Activated effector memory CD4-positive, alpha-beta T cell treated with anti-CD3 and anti-CD28 coated beads, Interleukin-2, amount 50 U/mL, for 16 hours (primary cell): ENCODE measurements around the gene ZFC3H1.

Source experiments
- DNase-seq: peaks from one replicate; pipeline ENCODE4 v3.0.0-alpha.2; 2020

The ZFC3H1 gene

GRCh38 chr12:71627438-71628002 is 36.1 kb downstream of the ZFC3H1 start:
- no peak for DNase-seq

DNA sequence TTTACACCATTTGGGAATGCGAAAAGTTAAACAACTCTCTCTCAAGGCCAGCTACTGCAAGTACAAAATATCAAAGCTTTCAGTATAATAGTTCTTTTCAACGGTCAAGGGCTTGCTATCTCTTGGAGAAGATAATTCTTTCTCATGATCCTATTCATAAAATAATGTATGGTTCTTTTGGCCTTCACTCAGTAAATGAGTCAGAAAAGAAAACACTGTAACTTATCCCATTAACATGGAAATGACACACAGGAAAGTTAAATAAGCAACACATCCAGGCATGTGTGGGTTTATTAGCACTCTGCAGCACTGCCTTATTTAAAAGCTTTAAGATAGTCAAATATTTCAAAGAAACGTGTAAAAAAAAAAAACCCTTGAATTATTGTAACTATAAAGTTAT is 36.9 kb downstream of the ZFC3H1 start:
- DNase-seq: no peak

- DNase-seq: no peak
Observed at GRCh38 chr12:71626098-71626497, 37.5 kb downstream of the ZFC3H1 start.

DNA sequence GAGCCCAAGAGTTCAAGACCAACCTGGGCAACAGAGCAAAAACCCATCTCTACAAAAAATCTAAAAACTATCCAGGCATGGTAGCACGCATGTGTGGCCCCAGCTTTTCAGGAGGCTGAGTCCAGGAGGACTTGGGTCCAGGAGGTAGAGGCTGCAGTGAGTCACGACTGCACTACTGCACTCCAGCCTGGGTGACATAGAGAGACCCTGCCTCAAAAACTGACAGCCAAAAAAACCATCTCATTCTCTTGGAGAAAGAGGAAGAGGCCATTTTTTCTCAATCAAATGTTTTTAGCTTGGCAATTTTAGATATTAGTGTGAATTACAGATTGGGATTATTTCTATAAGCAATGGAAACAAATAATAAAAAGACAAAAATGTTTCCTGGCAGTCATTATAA is 38.2 kb downstream of the ZFC3H1 start:
- DNase-seq: no peak

DNA sequence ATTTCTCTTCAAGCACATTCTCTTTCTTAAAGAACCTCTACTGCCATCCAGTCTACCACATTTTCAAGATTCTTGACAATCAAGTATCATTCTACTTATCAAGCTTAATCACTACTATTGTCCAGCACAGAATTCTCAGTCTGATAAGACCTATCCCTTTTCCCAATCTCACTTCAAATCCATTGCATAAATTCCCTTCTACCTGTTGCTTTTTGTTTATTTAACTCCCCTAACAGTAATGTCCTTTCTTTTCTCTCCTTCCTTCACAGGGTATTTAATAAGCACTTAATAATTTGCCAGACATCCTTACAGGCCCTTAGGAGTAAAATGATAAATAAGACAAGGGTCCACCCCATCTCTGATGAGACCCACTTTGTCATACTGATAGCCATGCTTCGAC is 41.7 kb downstream of the ZFC3H1 start:
- DNase-seq: no peak

DNA sequence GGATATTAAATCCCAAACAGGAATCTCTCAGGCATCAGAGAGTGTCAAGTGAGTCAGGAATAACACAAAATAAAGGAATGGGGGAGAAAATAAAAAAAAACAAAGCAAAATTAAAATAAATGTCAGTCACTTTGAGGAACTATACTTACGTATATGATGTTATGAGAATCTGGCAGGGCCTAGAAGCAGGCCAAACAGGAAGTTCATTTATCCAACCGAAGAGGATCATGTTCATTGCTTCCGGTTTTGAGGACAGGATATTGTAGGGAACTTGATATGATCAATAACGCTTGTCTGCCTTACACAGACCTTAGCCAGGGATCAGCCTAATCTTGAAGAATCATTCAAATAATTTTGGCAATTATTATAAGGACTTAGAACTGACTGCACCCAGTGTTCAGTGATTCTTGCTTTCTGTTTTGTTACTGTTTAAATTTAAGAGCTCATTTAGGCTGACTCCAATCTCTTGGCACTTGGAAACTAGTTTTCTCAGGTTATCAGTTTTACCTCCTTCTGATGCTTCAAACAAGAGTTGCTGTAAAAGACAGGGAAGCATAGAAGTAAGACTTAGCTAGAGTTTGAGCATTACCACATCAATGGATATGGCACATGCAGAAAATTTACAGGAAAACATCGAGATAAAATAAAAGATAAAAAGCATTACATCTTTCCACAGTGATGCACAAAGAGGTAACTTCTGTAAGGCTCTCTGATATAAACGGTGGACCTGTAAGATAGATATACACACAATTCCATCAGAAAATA is 53.4 kb downstream of the ZFC3H1 start:
- DNase-seq: no peak

DNA sequence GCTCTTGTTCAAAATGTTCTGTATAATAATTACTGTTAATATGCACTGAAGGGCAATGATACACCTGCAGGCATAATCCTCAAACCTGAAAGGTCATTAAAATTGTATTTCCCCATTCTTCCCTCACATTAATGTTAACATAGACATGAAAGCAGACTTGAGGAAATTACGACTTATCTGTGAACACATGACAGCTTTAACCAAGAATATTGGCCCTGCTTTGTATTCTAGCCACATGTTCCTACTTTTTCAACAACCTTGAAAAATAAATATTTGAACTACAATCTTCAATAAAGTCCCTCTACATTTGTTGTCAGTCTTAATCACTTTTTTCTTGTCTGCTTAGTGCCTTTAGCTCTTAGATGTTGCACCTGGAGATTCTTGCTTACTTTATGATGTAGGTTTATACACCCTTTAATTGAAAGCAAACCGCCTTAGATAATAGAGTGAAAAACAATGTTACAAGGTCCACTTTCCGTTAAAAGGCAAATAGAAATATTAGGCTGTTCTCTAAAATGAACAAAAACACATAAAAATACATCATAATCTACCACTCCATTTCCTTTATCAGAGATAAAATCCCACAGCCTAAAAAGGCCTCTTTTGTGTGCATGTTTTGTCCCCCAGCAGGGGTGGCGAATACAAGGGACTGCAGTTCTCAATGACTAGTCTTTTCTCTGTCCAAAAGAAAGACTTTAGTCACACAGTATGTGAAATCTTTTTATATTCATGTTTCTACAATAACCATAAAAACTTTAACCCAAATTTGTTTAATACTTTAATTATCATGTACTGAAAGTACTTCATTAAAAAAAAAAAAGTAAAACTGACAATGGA is 55.9 kb downstream of the ZFC3H1 start:
- DNase-seq: no peak

DNA sequence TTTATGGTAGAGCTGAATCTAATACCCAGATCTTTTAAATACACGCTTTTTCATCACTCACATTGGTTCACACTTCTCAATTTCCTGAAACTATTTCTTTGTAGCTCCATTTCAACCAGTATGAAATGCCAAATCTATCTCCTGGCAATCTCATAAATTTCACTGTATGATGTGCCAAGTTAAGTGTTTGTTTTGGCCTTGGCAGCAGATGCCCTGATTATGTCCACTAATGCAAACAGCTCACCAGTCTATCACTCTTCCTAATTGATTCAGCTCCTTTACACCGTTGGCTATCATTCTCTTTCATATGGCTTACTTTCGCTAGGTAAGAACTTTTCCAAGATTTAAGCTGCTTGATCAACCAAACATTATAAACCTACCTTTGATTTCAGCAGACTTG is 58.6 kb downstream of the ZFC3H1 start:
- no peak for DNase-seq

GRCh38 chr12:71602761-71603577 is 60.7 kb downstream of the ZFC3H1 start:
- no peak for DNase-seq

- DNase-seq: no peak
Observed at GRCh38 chr12:71601546-71601945, 62.1 kb downstream of the ZFC3H1 start.

DNA sequence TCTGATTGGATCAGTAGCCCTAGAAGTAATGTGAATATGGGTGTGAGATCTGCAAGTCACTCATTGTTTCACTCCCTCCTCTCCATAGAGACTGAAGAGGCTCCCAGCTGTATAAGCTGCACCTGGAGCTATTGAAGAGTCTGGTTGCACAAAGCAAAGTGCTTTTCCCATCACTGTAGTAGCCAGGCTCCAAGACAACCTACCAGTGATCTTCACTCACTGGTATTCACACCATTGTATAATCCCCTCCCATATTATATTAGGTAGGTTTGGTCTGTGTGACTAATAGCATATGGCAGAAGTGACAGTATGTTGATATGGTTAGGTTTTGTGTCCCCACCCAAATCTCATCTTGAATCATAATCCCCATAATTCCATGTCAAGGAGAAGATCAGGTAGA is 64.4 kb downstream of the ZFC3H1 start:
- DNase-seq: no peak

- DNase-seq: no peak
Observed at GRCh38 chr12:71594214-71594948, 69.3 kb downstream of the ZFC3H1 start.

GRCh38 chr12:71592841-71593240 is 70.8 kb downstream of the ZFC3H1 start:
- DNase-seq: no peak

- DNase-seq: no peak
Observed at GRCh38 chr12:71591601-71592000, 72.0 kb downstream of the ZFC3H1 start.

GRCh38 chr12:71589478-71589881 is 74.2 kb downstream of the ZFC3H1 start:
- no peak for DNase-seq

DNA sequence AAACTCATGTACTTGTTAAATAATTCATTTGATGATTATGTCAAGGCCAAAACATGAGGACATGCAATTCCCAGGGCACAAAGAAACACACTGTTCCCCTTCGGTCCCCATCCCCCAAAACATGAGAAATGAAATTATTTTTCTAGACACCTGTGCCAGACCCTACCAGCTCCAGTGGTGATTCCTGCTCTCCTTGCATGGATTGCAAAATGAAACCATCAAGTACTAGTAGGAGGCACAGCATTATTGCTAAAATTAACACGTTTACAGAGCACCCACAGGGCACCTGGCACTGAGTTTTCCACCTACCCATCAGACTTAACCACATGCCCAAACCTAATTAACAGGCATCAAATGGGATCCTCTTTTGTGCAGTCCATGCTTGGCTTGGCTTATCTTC is 76.6 kb downstream of the ZFC3H1 start:
- DNase-seq: no peak

GRCh38 chr12:71585218-71585617 is 78.4 kb downstream of the ZFC3H1 start:
- DNase-seq: no peak

GRCh38 chr12:71584356-71584755 is 79.3 kb downstream of the ZFC3H1 start:
- no peak for DNase-seq

- DNase-seq: no peak
Observed at GRCh38 chr12:71582925-71583324, 80.7 kb downstream of the ZFC3H1 start.

DNA sequence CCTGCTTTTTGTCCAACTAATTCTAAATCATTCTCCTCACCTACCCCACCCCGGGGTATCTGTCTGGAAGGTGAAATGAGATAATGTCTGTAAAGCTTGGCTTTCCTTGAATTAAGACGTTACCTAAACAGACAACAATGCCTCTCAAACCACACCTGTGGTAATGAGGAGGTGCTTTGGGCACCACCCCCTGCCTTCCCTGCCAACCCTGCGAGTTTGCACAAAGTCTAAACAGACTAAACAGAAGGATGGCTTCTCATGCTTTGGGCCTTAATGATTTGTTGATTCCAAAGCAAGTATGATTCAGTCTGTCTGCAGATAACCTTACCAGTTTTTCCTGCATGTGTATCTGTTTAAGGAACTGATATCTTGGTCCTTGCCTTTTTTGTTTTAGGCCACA is 82.4 kb downstream of the ZFC3H1 start:
- no peak for DNase-seq

DNA sequence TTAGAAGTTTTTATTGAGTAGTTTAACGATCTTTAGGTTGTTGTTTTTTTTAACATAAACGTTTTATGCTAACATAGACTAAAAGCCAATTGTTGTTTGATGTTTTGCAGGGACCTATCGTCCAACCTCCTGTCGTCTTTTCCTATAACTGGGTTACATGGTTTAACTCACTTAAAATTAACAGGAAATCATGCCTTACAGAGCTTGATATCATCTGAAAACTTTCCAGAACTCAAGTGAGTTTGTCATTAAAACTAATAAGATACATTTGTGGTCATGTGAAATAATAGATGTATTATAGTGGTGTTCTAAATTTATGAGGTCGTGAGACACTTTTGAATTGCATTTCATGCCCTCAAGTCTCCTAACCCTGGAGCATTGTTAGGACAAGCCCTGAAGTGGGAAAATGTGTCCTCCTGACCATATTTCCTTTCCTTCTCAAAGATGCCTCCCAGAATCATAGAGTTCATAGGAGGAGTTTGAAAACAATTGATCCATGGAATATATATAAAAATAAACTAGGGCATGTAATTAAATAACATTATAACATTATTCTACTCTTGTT is 84.9 kb downstream of the ZFC3H1 start:
- DNase-seq: no peak

DNA sequence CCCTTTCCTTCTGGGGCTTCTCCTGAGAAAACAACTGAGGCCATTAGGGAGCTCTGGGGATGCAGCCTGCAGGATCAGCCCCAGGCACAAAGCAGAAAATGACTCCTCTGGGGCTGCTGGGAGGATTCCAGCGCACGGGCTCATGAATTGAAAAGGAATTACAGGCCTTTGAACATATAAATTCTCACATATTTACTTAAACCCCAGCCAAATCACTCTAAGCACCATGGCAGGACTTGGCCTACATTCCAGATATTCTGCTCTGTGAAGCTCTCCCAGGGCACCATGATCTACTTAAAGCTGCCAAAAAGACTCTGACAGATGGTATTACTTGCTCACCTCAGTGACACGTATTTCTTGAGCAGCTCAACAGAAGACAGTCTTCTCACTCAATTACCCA is 87.2 kb downstream of the ZFC3H1 start:
- DNase-seq: no peak
